ENCODE data around the gene TRHDE. TPM values are rescaled to one million over a fixed set of nuclear protein-coding genes. Genes with fewer than 3 reads are reported as not detected.

The TRHDE gene
- total and polyA plus RNA-seq, 5 donors = 0.57 to 7.0 (median 3.8) TPM

DNA sequence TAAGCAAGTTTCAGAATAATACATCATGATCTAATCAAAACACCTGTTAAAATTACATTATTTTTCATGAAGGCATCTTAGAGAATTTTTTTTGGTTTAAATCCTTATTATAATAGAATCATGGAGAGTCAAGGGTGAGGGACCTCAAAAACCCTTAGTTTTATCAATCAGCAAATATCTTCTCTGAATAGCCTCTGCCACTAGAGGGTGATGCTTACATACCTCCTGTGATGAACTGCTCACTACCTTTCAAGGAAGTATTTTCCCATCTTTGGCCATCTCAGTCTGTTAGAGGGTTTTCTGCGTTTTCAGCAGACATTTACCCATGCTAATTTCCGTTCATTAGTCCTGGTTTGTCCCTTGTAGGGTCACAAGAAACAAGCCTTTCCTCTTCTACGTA, 200.2 kb downstream of the TRHDE start:
- WGBS = 81% methylated on average over 3 of the region's 3 CpGs
- intact Hi-C loops (cut with DNase I) = no loop called here

DNA sequence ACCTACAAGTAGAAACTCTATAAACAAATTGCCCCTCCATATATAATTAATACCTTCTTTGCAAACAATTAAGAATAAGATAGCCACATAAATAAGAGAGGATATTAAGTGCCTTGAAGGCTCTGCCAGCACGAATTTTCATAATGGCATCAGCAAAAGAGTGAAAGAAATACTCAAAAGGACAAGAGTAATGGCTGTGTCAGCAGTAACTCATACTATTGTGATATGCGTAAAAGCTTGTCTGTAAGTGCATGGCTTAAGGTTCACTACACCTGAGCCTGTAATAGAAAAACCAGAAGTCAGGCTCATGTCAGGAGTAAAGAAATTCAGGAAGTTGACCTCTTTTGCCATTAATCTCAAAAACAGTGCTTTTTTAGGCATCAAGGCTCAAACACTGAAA, 204.1 kb downstream of the TRHDE start:
- no peak for DNase-seq
- no peaks in the 10 kb centered on the region for H3K4me1 ChIP-seq (ENCODE audit: control insufficient read depth, insufficient read depth, low read length)
- intact Hi-C loops (cut with DNase I) = no loop called here
- 76% methylated on average over 2 of the region's 2 CpGs for WGBS
- ATAC-seq = no peak
- H3K9me3 ChIP-seq (ENCODE audit: control insufficient read depth, low read length) = no peaks in the 10 kb centered on the region
- no peak overlapping the region for H3K4me3 ChIP-seq (ENCODE audit: low read length)
- H3K27me3 ChIP-seq (ENCODE audit: control insufficient read depth, insufficient read depth) = no peaks in the 10 kb centered on the region
- H3K27ac ChIP-seq (ENCODE audit: low read length) = no peak overlapping the region

More for the DNA sequence above, 200.2 kb downstream of the TRHDE start:
- no peaks in the 10 kb centered on the region for H3K9me3 ChIP-seq (ENCODE audit: control insufficient read depth, low read length)
- no peaks in the 10 kb centered on the region for H3K27me3 ChIP-seq (ENCODE audit: control insufficient read depth, insufficient read depth)
- no peak overlapping the region for H3K27ac ChIP-seq (ENCODE audit: low read length)
- H3K4me3 ChIP-seq (ENCODE audit: low read length) = no peak overlapping the region
- no peaks in the 10 kb centered on the region for H3K4me1 ChIP-seq (ENCODE audit: control insufficient read depth, insufficient read depth, low read length)
- DNase-seq = no peak
- no peak for ATAC-seq

GRCh38 chr12:72485017-72485701, 213.0 kb downstream of the TRHDE start:
- ATAC-seq (no peak), DNase-seq (peak in 1 of 3 donors; percentile 37)
- 89% methylated on average over 4 of the region's 4 CpGs for WGBS
- Histone ChIP-seq H3K9me3 (ENCODE audit: control insufficient read depth, low read length) (no peaks in the 10 kb centered on the region), H3K4me3 (ENCODE audit: low read length) (no peak overlapping the region), H3K4me1 (ENCODE audit: control insufficient read depth, insufficient read depth, low read length) (no peaks in the 10 kb centered on the region), H3K27me3 (ENCODE audit: control insufficient read depth, insufficient read depth) (no peaks in the 10 kb centered on the region), H3K27ac (ENCODE audit: low read length) (no peak overlapping the region)
- intact Hi-C loops (cut with DNase I) = no loop called here

GRCh38 chr12:72491426-72491825, 219.3 kb downstream of the TRHDE start:
- DNase-seq = no peak
- no peaks in the 10 kb centered on the region for H3K4me1 ChIP-seq (ENCODE audit: control insufficient read depth, insufficient read depth, low read length)
- 62% methylated on average over 4 of the region's 4 CpGs for WGBS
- H3K4me3 ChIP-seq (ENCODE audit: low read length) = peak overlapping the region; percentile 15
- no peak overlapping the region for H3K27ac ChIP-seq (ENCODE audit: low read length)
- no peaks in the 10 kb centered on the region for H3K9me3 ChIP-seq (ENCODE audit: control insufficient read depth, low read length)
- no peaks in the 10 kb centered on the region for H3K27me3 ChIP-seq (ENCODE audit: control insufficient read depth, insufficient read depth)
- ATAC-seq = peak; percentile 44 to 56
- intact Hi-C loops (cut with DNase I) = no loop called here

GRCh38 chr12:72493407-72493806, 221.2 kb downstream of the TRHDE start:
- ATAC-seq (peak; percentile 47 to 50), DNase-seq (no peak)
- Histone ChIP-seq H3K4me1 (ENCODE audit: control insufficient read depth, insufficient read depth, low read length) (no peaks in the 10 kb centered on the region), H3K27me3 (ENCODE audit: control insufficient read depth, insufficient read depth) (no peaks in the 10 kb centered on the region), H3K4me3 (ENCODE audit: low read length) (no peak overlapping the region), H3K27ac (ENCODE audit: low read length) (no peak overlapping the region), H3K9me3 (ENCODE audit: control insufficient read depth, low read length) (no peaks in the 10 kb centered on the region)
- 37% methylated on average over 1 of the region's 1 CpG for WGBS
- intact Hi-C loops (cut with DNase I) = no loop called here

GRCh38 chr12:72498354-72498753, 226.2 kb downstream of the TRHDE start:
- Histone ChIP-seq H3K9me3 (ENCODE audit: control insufficient read depth, low read length) (no peaks in the 10 kb centered on the region), H3K27me3 (ENCODE audit: control insufficient read depth, insufficient read depth) (no peaks in the 10 kb centered on the region), H3K4me3 (ENCODE audit: low read length) (no peak overlapping the region), H3K27ac (ENCODE audit: low read length) (no peak overlapping the region), H3K4me1 (ENCODE audit: control insufficient read depth, insufficient read depth, low read length) (no peaks in the 10 kb centered on the region)
- intact Hi-C loops (cut with DNase I) = no loop called here
- ATAC-seq (peak in 1 of 2 donors; percentile 57), DNase-seq (peak in 2 of 3 donors; percentile 11 to 37)
- 41% methylated on average over 1 of the region's 1 CpG for WGBS

GRCh38 chr12:72499244-72499643, 227.1 kb downstream of the TRHDE start:
- intact Hi-C loops (cut with DNase I) = no loop called here
- WGBS = 61% methylated on average over 5 of the region's 5 CpGs
- H3K27me3 ChIP-seq (ENCODE audit: control insufficient read depth, insufficient read depth) = no peaks in the 10 kb centered on the region
- no peak for ATAC-seq
- no peak for DNase-seq
- H3K4me3 ChIP-seq (ENCODE audit: low read length) = no peak overlapping the region
- no peak overlapping the region for H3K27ac ChIP-seq (ENCODE audit: low read length)
- H3K4me1 ChIP-seq (ENCODE audit: control insufficient read depth, insufficient read depth, low read length) = no peaks in the 10 kb centered on the region
- no peaks in the 10 kb centered on the region for H3K9me3 ChIP-seq (ENCODE audit: control insufficient read depth, low read length)

DNA sequence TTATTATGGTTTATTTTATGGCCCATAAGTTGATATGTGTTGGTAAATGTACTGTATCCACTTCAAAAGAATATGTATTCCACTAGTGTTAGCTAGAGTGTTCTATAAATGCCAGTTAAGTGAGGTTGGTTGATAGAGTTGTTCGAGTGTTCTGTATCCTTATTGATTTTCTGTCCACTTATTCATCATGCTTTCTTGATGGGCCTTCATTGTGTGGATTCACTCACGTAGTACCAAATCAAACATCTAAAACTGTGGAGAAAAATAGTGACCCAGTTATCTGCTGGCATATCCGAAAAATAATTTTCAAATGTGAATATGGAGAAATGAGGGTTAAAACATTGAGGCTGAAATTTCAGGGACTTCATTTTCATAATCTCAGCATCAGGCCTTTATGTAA, 230.4 kb downstream of the TRHDE start:
- ATAC-seq = no peak
- no peaks in the 10 kb centered on the region for H3K27me3 ChIP-seq (ENCODE audit: control insufficient read depth, insufficient read depth)
- intact Hi-C loops (cut with DNase I) = no loop called here
- H3K4me3 ChIP-seq (ENCODE audit: low read length) = no peak overlapping the region
- no peak overlapping the region for H3K27ac ChIP-seq (ENCODE audit: low read length)
- no peaks in the 10 kb centered on the region for H3K4me1 ChIP-seq (ENCODE audit: control insufficient read depth, insufficient read depth, low read length)
- H3K9me3 ChIP-seq (ENCODE audit: control insufficient read depth, low read length) = no peaks in the 10 kb centered on the region
- WGBS = 87% methylated on average over 3 of the region's 3 CpGs
- DNase-seq = no peak

DNA sequence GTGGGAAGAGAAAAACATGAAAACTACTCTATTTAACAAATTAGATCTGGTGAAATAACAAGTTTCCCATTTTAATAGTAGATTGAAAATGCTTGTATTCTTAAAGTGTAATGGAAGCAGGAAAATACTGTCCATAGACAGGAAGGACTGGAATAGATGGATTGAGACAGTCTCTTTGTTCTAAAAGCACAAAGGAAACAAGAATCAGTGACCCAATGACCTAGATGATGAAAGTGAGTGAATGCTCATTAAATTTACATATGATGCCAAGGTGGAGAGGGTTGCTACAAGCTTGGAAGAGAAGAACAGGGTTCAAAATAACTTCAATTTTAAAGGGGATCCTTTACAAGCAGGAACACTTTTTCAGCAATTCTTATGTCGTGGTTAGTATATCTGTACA, 233.1 kb downstream of the TRHDE start:
- Histone ChIP-seq H3K9me3 (ENCODE audit: control insufficient read depth, low read length) (no peaks in the 10 kb centered on the region), H3K27me3 (ENCODE audit: control insufficient read depth, insufficient read depth) (no peaks in the 10 kb centered on the region), H3K4me3 (ENCODE audit: low read length) (no peak overlapping the region), H3K4me1 (ENCODE audit: control insufficient read depth, insufficient read depth, low read length) (no peaks in the 10 kb centered on the region), H3K27ac (ENCODE audit: low read length) (no peak overlapping the region)
- 82% methylated on average over 1 of the region's 1 CpG for WGBS
- ATAC-seq (no peak), DNase-seq (no peak)
- intact Hi-C loops (cut with DNase I) = no loop called here

GRCh38 chr12:72509891-72510290, 237.7 kb downstream of the TRHDE start:
- H3K27me3 ChIP-seq (ENCODE audit: control insufficient read depth, insufficient read depth) = no peaks in the 10 kb centered on the region
- intact Hi-C loops (cut with DNase I) = no loop called here
- ATAC-seq (no peak), DNase-seq (no peak)
- H3K9me3 ChIP-seq (ENCODE audit: control insufficient read depth, low read length) = no peaks in the 10 kb centered on the region
- 83% methylated on average over 1 of the region's 1 CpG for WGBS
- H3K27ac ChIP-seq (ENCODE audit: low read length) = no peak overlapping the region
- H3K4me1 ChIP-seq (ENCODE audit: control insufficient read depth, insufficient read depth, low read length) = no peaks in the 10 kb centered on the region
- no peak overlapping the region for H3K4me3 ChIP-seq (ENCODE audit: low read length)

DNA sequence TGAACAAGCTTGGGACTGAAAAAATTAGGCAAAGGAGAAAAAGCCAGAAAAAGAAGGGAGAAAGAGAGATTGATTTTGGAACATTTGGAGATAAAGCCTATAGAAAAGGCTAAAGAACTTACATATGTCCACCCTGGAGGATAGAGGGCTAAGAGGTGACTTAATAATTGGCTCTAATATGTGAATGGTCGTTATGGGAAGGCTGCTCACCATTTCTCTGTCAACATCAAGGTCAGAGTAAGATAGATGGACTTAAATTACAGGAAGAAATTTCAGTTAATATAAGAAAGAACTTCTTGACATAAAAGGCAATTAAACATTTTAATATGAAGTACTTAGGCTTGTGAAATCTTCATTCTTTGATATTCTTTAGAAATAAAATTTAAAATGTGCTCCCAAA, 238.6 kb downstream of the TRHDE start:
- Histone ChIP-seq H3K27ac (ENCODE audit: low read length) (no peak overlapping the region), H3K4me1 (ENCODE audit: control insufficient read depth, insufficient read depth, low read length) (no peaks in the 10 kb centered on the region), H3K27me3 (ENCODE audit: control insufficient read depth, insufficient read depth) (no peaks in the 10 kb centered on the region), H3K4me3 (ENCODE audit: low read length) (no peak overlapping the region), H3K9me3 (ENCODE audit: control insufficient read depth, low read length) (no peaks in the 10 kb centered on the region)
- 34% methylated on average over 1 of the region's 1 CpG for WGBS
- intact Hi-C loops (cut with DNase I) = no loop called here
- no peak for DNase-seq
- no peak for ATAC-seq

GRCh38 chr12:72511498-72511897, 239.3 kb downstream of the TRHDE start:
- Histone ChIP-seq H3K27ac (ENCODE audit: low read length) (no peak overlapping the region), H3K9me3 (ENCODE audit: control insufficient read depth, low read length) (no peaks in the 10 kb centered on the region), H3K4me3 (ENCODE audit: low read length) (no peak overlapping the region), H3K4me1 (ENCODE audit: control insufficient read depth, insufficient read depth, low read length) (no peaks in the 10 kb centered on the region), H3K27me3 (ENCODE audit: control insufficient read depth, insufficient read depth) (no peaks in the 10 kb centered on the region)
- intact Hi-C loops (cut with DNase I) = no loop called here
- WGBS = 65% methylated on average over 2 of the region's 2 CpGs
- DNase-seq (no peak), ATAC-seq (no peak)
